SIG-M5 (cell line): ENCODE measurements around the gene PELI2.
A peak's percentile ranks its signal among the peaks of the same experiment; 100 is the strongest.

ENCODE experiments used
- DNase-seq: peaks from one replicate; lab custom pipeline; 2025; lab: John Stamatoyannopoulos, UW

Gene PELI2

DNA sequence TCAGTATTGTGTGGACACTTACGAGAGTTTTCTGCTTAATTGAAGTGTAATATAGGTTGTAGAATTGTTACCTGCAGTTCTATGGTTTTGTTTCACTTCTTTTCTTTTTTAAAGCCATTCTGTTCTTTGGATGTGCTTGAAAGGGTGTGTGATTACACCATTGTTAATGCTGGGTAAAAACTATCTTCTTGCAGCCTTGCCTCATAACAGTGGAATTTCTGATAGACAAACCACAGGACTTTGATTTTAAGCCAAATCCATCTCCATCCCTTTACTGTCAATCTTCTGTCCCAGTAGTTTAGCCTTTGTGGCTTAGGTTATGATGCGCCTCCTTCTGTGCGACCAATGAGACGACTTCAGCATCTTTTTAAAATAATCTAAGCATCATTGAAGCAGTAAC is 182.3 kb downstream of the PELI2 start:
- DNase-seq = no peak

DNA sequence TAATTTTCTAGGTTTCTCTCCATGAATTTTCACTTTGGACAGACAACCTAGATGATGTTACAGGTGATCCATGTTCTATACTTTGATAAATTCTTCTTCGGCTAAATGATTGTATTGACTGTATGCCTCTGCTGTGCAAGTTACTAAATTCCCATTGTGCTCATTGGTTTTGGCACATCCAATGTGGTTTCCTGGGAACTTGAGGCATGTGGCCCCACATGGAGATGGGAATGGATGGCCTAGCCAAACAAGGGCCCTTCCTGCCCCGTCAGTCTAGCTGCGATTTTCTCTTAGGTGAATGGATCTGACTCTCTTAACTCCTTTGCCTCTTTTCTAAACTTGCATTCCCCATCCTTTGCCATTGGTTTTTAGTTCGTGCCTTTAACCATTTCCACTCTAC is 186.2 kb downstream of the PELI2 start:
- DNase-seq = no peak

- no peak for DNase-seq
Observed at GRCh38 chr14:56309198-56309597, 191.0 kb downstream of the PELI2 start.

- DNase-seq = no peak
Observed at GRCh38 chr14:56310643-56311042, 192.4 kb downstream of the PELI2 start.

- DNase-seq = no peak
Observed at GRCh38 chr14:56313789-56314188, 195.6 kb downstream of the PELI2 start.

- no peak for DNase-seq
Observed at GRCh38 chr14:56318393-56319115, 200.3 kb downstream of the PELI2 start.

DNA sequence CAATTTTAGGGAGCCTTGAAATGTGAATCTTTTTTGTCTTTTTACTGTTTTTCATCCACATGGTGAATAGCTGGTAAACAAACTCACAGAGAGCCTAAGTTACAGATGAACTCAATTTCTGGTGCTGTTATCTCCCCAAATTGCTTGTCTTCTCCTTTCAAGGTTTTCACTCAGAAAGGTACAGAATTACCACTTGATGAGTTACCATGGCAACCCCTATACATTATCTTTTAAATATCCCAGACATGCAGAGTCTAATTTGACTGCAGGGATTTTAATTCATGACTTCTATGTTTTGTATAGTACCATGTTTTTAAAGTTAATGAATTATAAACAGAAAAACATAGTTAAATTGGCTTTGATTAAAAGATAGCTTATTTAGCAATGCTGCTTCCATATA is 203.7 kb downstream of the PELI2 start:
- no peak for DNase-seq

DNA sequence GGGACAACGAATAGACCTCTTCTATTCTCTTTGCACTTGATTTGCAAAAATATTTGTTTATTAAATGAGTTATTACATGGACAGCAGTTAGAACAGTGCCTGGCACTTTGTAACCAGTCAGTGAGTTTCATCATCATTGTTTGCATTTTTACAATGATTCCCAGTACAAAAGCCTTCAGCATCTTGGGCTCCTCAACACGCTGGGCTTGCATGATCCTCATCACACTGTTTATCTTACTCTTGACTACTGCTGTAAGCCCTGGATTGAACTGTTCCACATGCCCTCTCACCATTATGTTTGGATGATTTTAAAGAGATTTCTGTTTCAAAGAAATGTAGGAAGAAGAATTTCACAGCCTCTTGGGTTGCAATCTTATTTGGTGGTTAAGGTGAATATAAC is 204.3 kb downstream of the PELI2 start:
- DNase-seq = no peak

DNA sequence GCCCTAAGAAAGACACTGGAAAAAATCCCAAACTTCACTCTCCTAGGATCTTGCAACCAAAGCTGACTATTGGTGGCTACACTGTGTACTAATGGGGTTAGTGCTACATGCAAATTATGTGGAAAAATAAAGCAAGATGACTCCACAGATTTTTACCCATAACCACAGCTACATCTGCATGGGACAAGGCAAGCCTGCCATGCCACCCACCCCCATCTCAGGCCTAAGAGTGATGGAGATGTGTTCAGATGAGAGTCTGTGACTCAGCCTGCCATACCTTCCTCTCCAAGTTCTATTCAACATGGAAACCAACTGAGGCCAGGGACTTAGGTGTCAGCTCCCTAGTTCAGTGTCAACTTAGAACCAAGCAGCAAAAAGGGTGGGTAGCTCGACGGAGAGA is 206.2 kb downstream of the PELI2 start:
- DNase-seq = no peak

GRCh38 chr14:56324856-56325699 is 206.9 kb downstream of the PELI2 start:
- no peak for DNase-seq

GRCh38 chr14:56328021-56328420 is 209.8 kb downstream of the PELI2 start:
- DNase-seq = no peak

DNA sequence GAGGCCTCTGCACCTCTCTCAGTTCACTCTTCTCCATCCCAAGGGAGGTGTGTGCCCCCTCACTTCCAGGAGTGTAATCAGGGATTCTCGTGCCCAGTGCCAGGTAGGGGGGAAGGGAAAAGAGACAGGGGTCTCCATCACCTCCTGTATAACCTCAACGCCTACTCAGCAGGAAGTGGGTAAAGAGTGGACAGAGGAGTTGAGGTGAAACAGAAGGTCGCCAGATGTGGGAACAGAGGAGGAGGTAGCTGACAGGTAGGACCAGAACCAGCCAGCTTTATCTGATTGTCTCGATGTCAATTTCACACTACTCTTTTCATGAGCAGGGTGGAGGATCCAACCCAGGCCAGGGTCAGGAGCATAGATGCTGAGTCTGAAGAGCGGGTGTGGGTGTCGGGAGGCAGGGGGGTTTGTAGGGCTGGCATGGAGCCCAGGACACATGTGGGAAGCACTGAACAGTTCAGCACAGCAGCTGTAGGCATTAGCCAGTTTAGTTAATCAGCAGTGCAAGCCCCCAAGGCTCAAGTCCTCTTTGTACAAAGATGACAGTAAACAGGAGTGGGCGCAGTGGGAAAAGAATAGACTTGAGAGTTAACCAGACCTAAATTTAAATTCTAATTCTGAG is 213.5 kb downstream of the PELI2 start:
- DNase-seq = no peak

- no peak for DNase-seq
Observed at GRCh38 chr14:56333359-56334292, 215.4 kb downstream of the PELI2 start.

- no peak for DNase-seq
Observed at GRCh38 chr14:56334458-56334857, 216.2 kb downstream of the PELI2 start.

DNA sequence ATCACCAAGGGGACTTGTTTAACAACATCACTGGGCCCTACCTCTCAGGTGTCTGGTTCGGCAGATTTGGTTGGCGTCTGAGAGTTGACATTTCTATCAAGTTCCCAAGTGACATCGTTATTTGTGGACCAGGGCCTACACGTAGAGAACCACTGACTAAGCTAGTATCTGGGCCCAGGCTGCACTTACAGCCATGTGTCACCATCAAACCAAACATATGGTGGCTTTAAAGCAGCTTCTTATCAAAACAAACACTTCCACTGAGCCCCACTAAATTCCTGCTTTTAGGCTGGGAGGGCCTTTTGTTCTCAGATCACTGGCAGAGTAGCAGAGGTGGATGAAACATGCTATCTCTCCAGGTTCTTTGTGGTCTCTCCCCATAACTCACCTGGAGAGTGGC is 220.5 kb downstream of the PELI2 start:
- no peak for DNase-seq

GRCh38 chr14:56339855-56340701 is 221.9 kb downstream of the PELI2 start:
- peak; percentile 73 for DNase-seq

DNA sequence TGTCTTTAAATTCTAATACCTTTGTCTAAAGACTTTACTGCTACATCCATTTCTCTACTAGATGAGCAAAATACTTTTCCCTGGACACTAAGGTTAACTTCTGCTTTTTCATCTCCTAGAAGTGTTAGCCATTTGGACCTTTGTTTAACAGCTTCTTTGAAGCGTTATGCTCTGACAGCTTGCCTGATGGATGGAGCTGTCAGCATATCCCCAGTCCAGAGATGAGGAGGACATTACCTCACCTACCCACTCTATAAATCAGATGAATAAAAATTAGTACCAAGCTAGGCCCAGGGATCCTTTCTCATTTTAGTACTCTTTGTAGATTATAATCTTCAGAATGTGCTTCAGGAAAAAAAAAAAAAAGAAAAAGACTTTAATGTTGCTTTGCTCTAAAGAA is 222.7 kb downstream of the PELI2 start:
- DNase-seq = no peak

DNA sequence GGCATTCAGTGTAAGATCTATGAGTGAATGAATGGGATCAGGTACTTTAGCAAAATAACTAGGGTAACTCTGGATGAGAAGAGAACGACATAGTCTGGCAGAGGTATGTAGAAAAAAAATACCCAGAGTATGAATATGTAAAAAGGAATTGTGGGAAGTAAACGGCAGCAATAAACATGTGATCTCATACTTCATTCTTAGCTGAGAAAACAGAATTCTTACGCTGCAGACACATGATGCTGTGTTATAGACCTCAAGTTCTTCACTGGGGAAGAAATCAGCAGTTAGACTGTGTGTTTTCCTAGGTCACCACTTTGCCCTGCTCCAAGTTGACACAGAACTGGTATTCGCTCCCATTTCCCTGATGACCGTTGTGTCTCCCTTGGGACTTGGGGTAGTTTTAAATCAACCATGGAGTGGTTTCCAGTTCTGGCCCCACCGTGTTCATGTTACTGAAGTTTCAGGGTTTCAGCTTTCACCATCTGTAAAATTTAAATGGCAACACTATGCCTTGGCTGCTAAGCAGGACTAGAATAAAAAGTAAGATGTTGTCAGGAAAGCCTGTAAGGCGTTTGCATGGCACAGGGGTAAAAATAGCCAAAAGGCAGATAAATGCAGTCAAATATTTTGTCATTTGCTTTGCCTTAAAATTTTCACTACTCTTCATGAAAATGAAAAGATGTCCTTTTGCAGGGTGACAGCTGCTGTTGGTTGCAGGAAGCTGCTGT is 223.7 kb downstream of the PELI2 start:
- DNase-seq = no peak

GRCh38 chr14:56342494-56342942 is 224.3 kb downstream of the PELI2 start:
- DNase-seq = no peak

DNA sequence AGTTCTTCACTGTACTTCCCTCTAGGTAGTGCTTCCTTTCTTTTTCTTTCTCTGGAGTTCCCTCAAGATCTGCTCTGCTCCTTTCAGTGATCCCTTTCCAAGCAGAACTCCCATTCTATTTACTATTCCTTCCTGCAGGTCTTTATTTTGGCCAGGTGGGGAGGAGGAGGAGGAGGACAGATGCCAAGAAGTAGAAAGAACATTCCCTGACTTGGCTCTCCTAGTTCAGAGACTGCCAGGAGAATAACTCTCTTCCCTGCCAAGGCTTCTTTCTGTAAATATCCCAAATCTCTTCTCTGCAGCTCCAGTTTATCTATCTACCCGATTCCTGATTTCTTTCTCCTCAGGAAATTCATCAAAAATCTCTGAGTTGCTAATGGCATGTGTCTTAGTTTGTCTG is 231.7 kb downstream of the PELI2 start:
- DNase-seq = no peak
